ENCODE measurements around the gene CEP162. TPM values are rescaled to one million over a fixed set of nuclear protein-coding genes. Genes with fewer than 3 reads are reported as not detected.
A peak's percentile ranks its signal among the peaks of the same experiment; 100 is the strongest.
"Not testable (repeated sequence)": the region's sequence is repeated elsewhere in the genome, so short reads cannot be mapped to it uniquely, and the experiment has no call there.

The CEP162 gene
- total RNA-seq, 1 donor from 2014 or later: 15.7 TPM

DNA sequence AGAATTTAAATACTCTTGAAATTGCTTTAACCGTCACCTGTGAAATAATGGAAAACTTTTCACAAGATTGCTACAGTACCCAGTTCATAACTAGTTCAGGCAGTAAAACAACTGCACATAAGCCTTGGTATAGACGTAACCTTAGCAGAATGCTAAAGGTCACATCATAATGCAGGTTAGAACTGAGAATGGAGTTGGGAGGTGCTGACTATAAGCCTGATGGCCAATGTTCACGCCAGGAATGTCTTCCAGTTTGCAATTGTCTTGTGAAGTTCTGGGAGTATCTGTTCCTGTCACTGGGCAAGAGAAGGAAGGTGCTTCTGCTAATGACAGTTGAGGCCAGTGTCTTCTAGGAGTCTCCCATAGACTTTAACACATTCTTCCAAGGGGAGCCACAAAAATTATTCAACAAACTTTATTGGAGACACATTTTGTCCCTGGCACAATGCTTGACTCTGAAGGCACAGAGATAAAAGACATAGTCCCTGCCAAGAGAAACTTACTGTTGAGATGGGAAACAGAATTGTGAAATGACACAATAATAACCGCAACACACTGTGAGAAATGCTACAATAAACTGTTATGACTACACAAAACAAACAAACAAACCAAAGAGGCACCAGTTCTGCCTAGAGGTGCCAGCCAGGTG is 24.6 kb upstream of the CEP162 start:
- Mint-ChIP-seq H3K27me3 (ENCODE audit: low read depth) (peaks cover 19% of the 10 kb centered on the region), H3K27ac (no peak overlapping the region), H3K9me3 (no peaks in the 10 kb centered on the region), H3K4me1 (peaks cover 2% of the 10 kb centered on the region), H3K36me3 (no peaks in the 10 kb centered on the region), H3K4me3 (no peak overlapping the region)
- TF ChIP-seq, protein P1, sequence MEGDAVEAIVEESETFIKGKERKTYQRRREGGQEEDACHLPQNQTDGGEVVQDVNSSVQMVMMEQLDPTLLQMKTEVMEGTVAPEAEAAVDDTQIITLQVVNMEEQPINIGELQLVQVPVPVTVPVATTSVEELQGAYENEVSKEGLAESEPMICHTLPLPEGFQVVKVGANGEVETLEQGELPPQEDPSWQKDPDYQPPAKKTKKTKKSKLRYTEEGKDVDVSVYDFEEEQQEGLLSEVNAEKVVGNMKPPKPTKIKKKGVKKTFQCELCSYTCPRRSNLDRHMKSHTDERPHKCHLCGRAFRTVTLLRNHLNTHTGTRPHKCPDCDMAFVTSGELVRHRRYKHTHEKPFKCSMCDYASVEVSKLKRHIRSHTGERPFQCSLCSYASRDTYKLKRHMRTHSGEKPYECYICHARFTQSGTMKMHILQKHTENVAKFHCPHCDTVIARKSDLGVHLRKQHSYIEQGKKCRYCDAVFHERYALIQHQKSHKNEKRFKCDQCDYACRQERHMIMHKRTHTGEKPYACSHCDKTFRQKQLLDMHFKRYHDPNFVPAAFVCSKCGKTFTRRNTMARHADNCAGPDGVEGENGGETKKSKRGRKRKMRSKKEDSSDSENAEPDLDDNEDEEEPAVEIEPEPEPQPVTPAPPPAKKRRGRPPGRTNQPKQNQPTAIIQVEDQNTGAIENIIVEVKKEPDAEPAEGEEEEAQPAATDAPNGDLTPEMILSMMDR (IDR thresholded peaks at IDR 0.05; ENCODE audit: unreplicated experiment): no peak
- no peak for DNase-seq (ENCODE audit: low spot score in 2 of 2, unreplicated experiment in 2 of 2)

DNA sequence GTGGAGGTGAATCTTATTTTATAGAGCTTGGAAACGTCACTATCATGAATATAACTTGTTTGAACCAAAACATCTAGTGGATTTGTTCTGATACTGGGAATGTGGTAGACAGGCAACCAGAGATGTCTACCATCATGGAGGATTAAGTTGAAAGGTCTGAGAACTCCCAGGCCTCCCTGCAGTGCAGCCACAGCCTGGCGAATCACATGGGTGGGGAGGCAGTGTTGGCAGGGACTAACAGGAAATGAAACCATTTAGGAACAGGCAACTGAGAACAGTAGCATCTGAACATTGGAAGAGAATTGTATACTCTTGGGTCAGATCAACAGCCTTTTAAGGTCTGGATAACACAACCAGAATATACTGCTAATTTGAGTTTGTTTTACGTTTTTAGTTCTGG is 22.3 kb upstream of the CEP162 start:
- H3K4me3 Mint-ChIP-seq: no peak overlapping the region
- peaks cover 19% of the 10 kb centered on the region for H3K27me3 Mint-ChIP-seq (ENCODE audit: low read depth)
- no peak overlapping the region for H3K27ac Mint-ChIP-seq
- no peaks in the 10 kb centered on the region for H3K4me1 Mint-ChIP-seq
- TF ChIP-seq, protein P1 (IDR thresholded peaks at IDR 0.05; ENCODE audit: unreplicated experiment): no peak
- H3K36me3 Mint-ChIP-seq: no peaks in the 10 kb centered on the region
- H3K9me3 Mint-ChIP-seq: no peaks in the 10 kb centered on the region
- DNase-seq (ENCODE audit: low spot score in 2 of 2, unreplicated experiment in 2 of 2): no peak

DNA sequence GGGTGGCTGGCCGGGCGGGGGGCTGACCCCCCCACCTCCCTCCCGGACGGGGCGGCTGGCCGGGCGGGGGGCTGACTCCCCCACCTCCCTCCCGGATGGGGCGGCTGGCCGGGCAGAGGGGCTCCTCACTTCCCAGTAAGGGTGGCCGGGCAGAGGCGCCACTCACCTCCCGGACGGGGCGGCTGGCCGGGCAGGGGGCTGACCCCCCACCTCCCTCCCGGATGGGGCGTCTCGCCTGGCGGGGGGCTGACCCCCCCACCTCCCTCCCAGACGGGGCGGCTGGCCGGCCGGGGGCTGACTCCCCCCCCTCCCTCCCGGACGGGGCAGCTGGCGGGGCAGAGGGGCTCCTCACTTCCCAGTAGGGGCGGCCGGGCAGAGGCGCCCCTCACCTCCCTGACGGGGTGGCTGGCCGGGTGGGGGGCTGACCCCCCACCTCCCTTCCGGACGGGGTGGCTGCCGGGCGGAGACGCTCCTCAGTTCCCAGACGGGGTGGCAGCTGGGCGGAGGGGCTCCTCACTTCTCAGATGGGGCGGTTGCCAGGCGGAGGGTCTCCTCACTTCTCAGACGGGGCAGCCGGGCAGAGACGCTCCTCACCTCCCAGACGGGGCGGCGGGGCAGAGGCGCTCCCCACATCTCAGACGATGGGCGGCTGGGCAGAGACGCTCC is 17.1 kb upstream of the CEP162 start:
- peaks cover 12% of the 10 kb centered on the region for H3K27me3 Mint-ChIP-seq (ENCODE audit: low read depth)
- H3K27ac Mint-ChIP-seq; H3K4me1 Mint-ChIP-seq; H3K9me3 Mint-ChIP-seq; DNase-seq (ENCODE audit: low spot score in 2 of 2, unreplicated experiment in 2 of 2); H3K4me3 Mint-ChIP-seq; H3K36me3 Mint-ChIP-seq: not testable (repeated sequence)

DNA sequence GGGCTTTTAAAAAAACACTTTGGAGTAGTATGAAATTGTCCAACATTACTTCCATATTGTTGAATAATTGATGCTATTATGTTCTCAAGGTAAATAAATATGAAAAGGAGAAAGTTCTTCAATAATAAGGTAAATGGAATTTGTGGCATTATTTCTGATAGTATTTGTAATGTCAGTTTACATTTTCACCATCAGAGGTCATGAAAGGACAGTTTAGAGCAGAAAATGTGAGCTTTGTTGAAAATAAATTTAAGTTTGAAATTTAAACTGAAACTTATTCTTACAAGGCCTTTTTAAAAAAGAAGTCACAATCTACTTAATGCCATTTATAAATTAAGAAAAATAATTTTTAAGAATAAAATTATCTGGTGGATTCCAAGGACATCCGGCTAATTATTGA is 15.8 kb upstream of the CEP162 start:
- no peak for DNase-seq (ENCODE audit: low spot score in 2 of 2, unreplicated experiment in 2 of 2)
- Mint-ChIP-seq H3K36me3 (no peaks in the 10 kb centered on the region), H3K9me3 (no peaks in the 10 kb centered on the region), H3K27ac (no peak overlapping the region), H3K4me3 (no peak overlapping the region), H3K27me3 (ENCODE audit: low read depth) (peaks cover 16% of the 10 kb centered on the region), H3K4me1 (no peaks in the 10 kb centered on the region)
- TF ChIP-seq, protein P1 (IDR thresholded peaks at IDR 0.05; ENCODE audit: unreplicated experiment): peak; percentile 34

DNA sequence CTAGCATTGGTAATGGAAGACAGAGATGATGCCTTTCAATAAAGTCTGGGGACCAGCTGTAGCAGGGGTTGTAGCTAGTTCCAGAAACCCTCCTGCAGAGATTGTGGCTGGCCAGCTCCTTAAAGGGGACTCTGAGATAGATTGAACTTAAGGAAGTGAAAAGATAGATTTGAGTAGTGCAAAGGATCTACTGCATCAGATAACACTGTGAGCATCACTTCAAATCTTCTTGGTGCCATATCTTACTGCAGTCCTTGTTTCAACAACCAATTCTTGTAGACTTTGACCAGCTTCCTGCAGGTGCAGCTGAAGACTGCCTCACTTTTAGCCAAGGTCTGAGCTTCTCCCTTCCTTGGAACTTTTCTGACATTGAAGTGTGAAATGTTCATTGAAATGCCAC is 14.8 kb upstream of the CEP162 start:
- TF ChIP-seq, protein P1 (IDR thresholded peaks at IDR 0.05; ENCODE audit: unreplicated experiment): no peak
- Mint-ChIP-seq H3K4me3 (no peak overlapping the region), H3K9me3 (no peaks in the 10 kb centered on the region), H3K4me1 (no peaks in the 10 kb centered on the region), H3K27ac (no peak overlapping the region), H3K27me3 (ENCODE audit: low read depth) (peaks cover 22% of the 10 kb centered on the region), H3K36me3 (no peaks in the 10 kb centered on the region)
- no peak for DNase-seq (ENCODE audit: low spot score in 2 of 2, unreplicated experiment in 2 of 2)

DNA sequence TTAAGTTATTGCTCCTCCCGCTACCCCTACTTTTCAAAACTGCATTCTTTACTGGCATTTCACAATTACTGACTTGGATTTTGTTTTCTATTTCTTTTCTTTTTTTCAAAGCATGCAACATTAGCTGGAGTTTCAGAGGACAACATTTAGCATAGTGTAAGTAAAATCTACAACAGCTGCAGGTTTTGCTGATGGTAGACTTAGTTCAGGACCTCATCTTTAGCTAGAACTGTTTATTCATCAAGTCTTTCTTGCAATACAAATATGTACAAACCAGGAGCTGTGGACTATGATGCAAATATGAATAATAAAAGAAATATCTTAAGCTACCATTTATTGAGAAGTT is 728 bp upstream of the CEP162 start:
- Mint-ChIP-seq H3K27me3 (ENCODE audit: low read depth) (peaks cover 33% of the 10 kb centered on the region), H3K4me1 (peaks cover 13% of the 10 kb centered on the region), H3K9me3 (no peaks in the 10 kb centered on the region), H3K36me3 (no peaks in the 10 kb centered on the region), H3K27ac (no peak overlapping the region), H3K4me3 (peak overlapping the region; percentile 99)
- DNase-seq (ENCODE audit: low spot score in 2 of 2, unreplicated experiment in 2 of 2): no peak
- TF ChIP-seq, protein P1 (IDR thresholded peaks at IDR 0.05; ENCODE audit: unreplicated experiment): peak; percentile 32
